ENCODE measurements around the gene TMC6. TPM values are rescaled to one million over a fixed set of nuclear protein-coding genes. Genes with fewer than 3 reads are reported as not detected.

TMC6 gene
- total RNA-seq, 1 experiment from 2014 or later: 58.0 TPM

GRCh38 chr17:78089576-78090281 is 38.8 kb downstream of the TMC6 start:
- Histone ChIP-seq H3K4me1 (ENCODE audit: control insufficient read depth, insufficient read depth, low read length) (no peaks in the 10 kb centered on the region), H3K9me3 (ENCODE audit: control insufficient read depth, insufficient read depth, low read depth, low read length) (no peaks in the 10 kb centered on the region), H3K27me3 (ENCODE audit: control insufficient read depth, insufficient read depth, low read length) (no peaks in the 10 kb centered on the region), H3K36me3 (ENCODE audit: control insufficient read depth, insufficient read depth, low read length) (no peaks in the 10 kb centered on the region), H3K4me3 (ENCODE audit: low read depth in 2 of 2, low read length in 2 of 2) (no peak overlapping the region), H3K27ac (ENCODE audit: low read length) (no peak overlapping the region)
- ChIA-PET CTCF (no interaction called here), POLR2A (interaction anchor here (0.6 to 1.4 kb wide), 2 partner anchors 46 to 154 kb away, joined by 7 to 12 read pairs; no protein-coding TSS in a partner anchor)
- intact Hi-C loops (cut with micrococcal nuclease; ENCODE audit: unreplicated experiment): no loop called here
- no peak for ATAC-seq
- in situ Hi-C loops (cut with HindIII; ENCODE audit: low pct_unique_long_range_greater_than_20kb, low sequenced_read_pairs): no loop called here
- no peak for DNase-seq (ENCODE audit: low read depth, low spot score)
- TF ChIP-seq CTCF (IDR thresholded peaks at IDR 0.05) (no peak), REST (IDR thresholded peaks at IDR 0.05; ENCODE audit: insufficient read depth in 1 of 2, low read depth in 2 of 2, low read length in 1 of 2) (no peak), SIN3A (IDR thresholded peaks at IDR 0.05; ENCODE audit: borderline replicate concordance, insufficient read depth, low read depth, low read length) (no peak), TCF7L2 (IDR thresholded peaks at IDR 0.05; ENCODE audit: low read depth, low read length) (no peak), POLR2AphosphoS5 (IDR thresholded peaks at IDR 0.05; ENCODE audit: low read depth, low read length) (no peak)
- no TSS peak for BruUV-seq (replicated peaks)

GRCh38 chr17:78088529-78088928 is 40.0 kb downstream of the TMC6 start:
- TF ChIP-seq POLR2AphosphoS5 (IDR thresholded peaks at IDR 0.05; ENCODE audit: low read depth, low read length) (no peak), REST (IDR thresholded peaks at IDR 0.05; ENCODE audit: insufficient read depth in 1 of 2, low read depth in 2 of 2, low read length in 1 of 2) (no peak), CTCF (IDR thresholded peaks at IDR 0.05) (no peak)
- intact Hi-C loops (cut with micrococcal nuclease; ENCODE audit: unreplicated experiment): no loop called here
- Histone ChIP-seq H3K9me3 (ENCODE audit: control insufficient read depth, insufficient read depth, low read depth, low read length) (no peaks in the 10 kb centered on the region), H3K4me1 (ENCODE audit: control insufficient read depth, insufficient read depth, low read length) (no peaks in the 10 kb centered on the region), H3K36me3 (ENCODE audit: control insufficient read depth, insufficient read depth, low read length) (no peaks in the 10 kb centered on the region), H3K27ac (ENCODE audit: low read length) (no peak overlapping the region), H3K27me3 (ENCODE audit: control insufficient read depth, insufficient read depth, low read length) (no peaks in the 10 kb centered on the region), H3K4me3 (ENCODE audit: low read depth in 2 of 2, low read length in 2 of 2) (no peak overlapping the region)
- DNase-seq (ENCODE audit: low read depth, low spot score): no peak
- BruUV-seq (replicated peaks): no TSS peak
- ATAC-seq: no peak
- CTCF ChIA-PET: interaction anchor here (0.6 to 0.7 kb wide), 4 partner anchors 9 to 87 kb away, joined by 3 to 6 read pairs (median 4); no protein-coding TSS in a partner anchor
- POLR2A ChIA-PET: interaction anchor here (0.6 kb wide), 1 partner anchor 140 kb away, joined by 3 read pairs; no protein-coding TSS in a partner anchor
- in situ Hi-C loops (cut with HindIII; ENCODE audit: low pct_unique_long_range_greater_than_20kb, low sequenced_read_pairs): no loop called here
